ENCODE measurements around the gene TTLL7. TPM values are rescaled to one million over a fixed set of nuclear protein-coding genes. Genes with fewer than 3 reads are reported as not detected.

TTLL7 gene
- total RNA-seq, 1 donor from 2014 or later, result 7.8 TPM

- Histone ChIP-seq H3K4me3 (no peak overlapping the region), H3K4me1 (no peaks in the 10 kb centered on the region), H3K9me3 (replicated peaks) (no peaks in the 10 kb centered on the region), H3K27ac (replicated peaks) (no peak overlapping the region), H3K27me3 (ENCODE audit: low read depth) (no peaks in the 10 kb centered on the region), H3K36me3 (no peaks in the 10 kb centered on the region)
- intact Hi-C loops (cut with micrococcal nuclease), result loop anchor here (10.0 kb wide), 1 partner anchor 873 kb away; no protein-coding TSS in a partner anchor
- no peak for DNase-seq
- TF ChIP-seq CTCF (IDR thresholded peaks at IDR 0.05; ENCODE audit: borderline replicate concordance), result no peak
Observed at GRCh38 chr1:83901547-83902155, 97.3 kb downstream of the TTLL7 start.

- H3K36me3 ChIP-seq, result no peaks in the 10 kb centered on the region
- intact Hi-C loops (cut with micrococcal nuclease), result loop anchor here (10.0 kb wide), 1 partner anchor 874 kb away; no protein-coding TSS in a partner anchor
- no peaks in the 10 kb centered on the region for H3K4me1 ChIP-seq
- H3K27ac ChIP-seq (replicated peaks), result no peak overlapping the region
- H3K4me3 ChIP-seq, result no peak overlapping the region
- no peaks in the 10 kb centered on the region for H3K27me3 ChIP-seq (ENCODE audit: low read depth)
- TF ChIP-seq CTCF (IDR thresholded peaks at IDR 0.05; ENCODE audit: borderline replicate concordance), result no peak
- DNase-seq, result no peak
- H3K9me3 ChIP-seq (replicated peaks), result no peaks in the 10 kb centered on the region
Observed at GRCh38 chr1:83900524-83900923, 98.4 kb downstream of the TTLL7 start.

GRCh38 chr1:83897516-83897915 is 101.4 kb downstream of the TTLL7 start:
- H3K27ac ChIP-seq (replicated peaks), result no peak overlapping the region
- no peaks in the 10 kb centered on the region for H3K36me3 ChIP-seq
- H3K9me3 ChIP-seq (replicated peaks), result no peaks in the 10 kb centered on the region
- no peak for TF ChIP-seq CTCF (IDR thresholded peaks at IDR 0.05; ENCODE audit: borderline replicate concordance)
- H3K27me3 ChIP-seq (ENCODE audit: low read depth), result no peaks in the 10 kb centered on the region
- intact Hi-C loops (cut with micrococcal nuclease), result no loop called here
- no peak for DNase-seq
- H3K4me3 ChIP-seq, result no peak overlapping the region
- no peaks in the 10 kb centered on the region for H3K4me1 ChIP-seq

GRCh38 chr1:83896299-83896698 is 102.6 kb downstream of the TTLL7 start:
- no peak overlapping the region for H3K27ac ChIP-seq (replicated peaks)
- no peak overlapping the region for H3K4me3 ChIP-seq
- no peak for DNase-seq
- no peaks in the 10 kb centered on the region for H3K4me1 ChIP-seq
- intact Hi-C loops (cut with micrococcal nuclease), result no loop called here
- no peaks in the 10 kb centered on the region for H3K36me3 ChIP-seq
- no peaks in the 10 kb centered on the region for H3K27me3 ChIP-seq (ENCODE audit: low read depth)
- no peaks in the 10 kb centered on the region for H3K9me3 ChIP-seq (replicated peaks)
- no peak for TF ChIP-seq CTCF (IDR thresholded peaks at IDR 0.05; ENCODE audit: borderline replicate concordance)

GRCh38 chr1:83889707-83890106 is 109.2 kb downstream of the TTLL7 start:
- H3K27ac ChIP-seq (replicated peaks), result no peak overlapping the region
- H3K36me3 ChIP-seq, result no peaks in the 10 kb centered on the region
- no peaks in the 10 kb centered on the region for H3K27me3 ChIP-seq (ENCODE audit: low read depth)
- TF ChIP-seq CTCF (IDR thresholded peaks at IDR 0.05; ENCODE audit: borderline replicate concordance), result no peak
- H3K4me3 ChIP-seq, result no peak overlapping the region
- intact Hi-C loops (cut with micrococcal nuclease), result no loop called here
- no peaks in the 10 kb centered on the region for H3K4me1 ChIP-seq
- DNase-seq, result no peak
- no peaks in the 10 kb centered on the region for H3K9me3 ChIP-seq (replicated peaks)

Data from left ventricle myocardium inferior (tissue), 1 donor.